ENCODE measurements around the gene CTR9. TPM values are rescaled to one million over a fixed set of nuclear protein-coding genes. Genes with fewer than 3 reads are reported as not detected.

CTR9 gene
- polyA plus RNA-seq, 1 of the 3 experiments (the other 2 are of a cell fraction): 10.1 TPM

DNA sequence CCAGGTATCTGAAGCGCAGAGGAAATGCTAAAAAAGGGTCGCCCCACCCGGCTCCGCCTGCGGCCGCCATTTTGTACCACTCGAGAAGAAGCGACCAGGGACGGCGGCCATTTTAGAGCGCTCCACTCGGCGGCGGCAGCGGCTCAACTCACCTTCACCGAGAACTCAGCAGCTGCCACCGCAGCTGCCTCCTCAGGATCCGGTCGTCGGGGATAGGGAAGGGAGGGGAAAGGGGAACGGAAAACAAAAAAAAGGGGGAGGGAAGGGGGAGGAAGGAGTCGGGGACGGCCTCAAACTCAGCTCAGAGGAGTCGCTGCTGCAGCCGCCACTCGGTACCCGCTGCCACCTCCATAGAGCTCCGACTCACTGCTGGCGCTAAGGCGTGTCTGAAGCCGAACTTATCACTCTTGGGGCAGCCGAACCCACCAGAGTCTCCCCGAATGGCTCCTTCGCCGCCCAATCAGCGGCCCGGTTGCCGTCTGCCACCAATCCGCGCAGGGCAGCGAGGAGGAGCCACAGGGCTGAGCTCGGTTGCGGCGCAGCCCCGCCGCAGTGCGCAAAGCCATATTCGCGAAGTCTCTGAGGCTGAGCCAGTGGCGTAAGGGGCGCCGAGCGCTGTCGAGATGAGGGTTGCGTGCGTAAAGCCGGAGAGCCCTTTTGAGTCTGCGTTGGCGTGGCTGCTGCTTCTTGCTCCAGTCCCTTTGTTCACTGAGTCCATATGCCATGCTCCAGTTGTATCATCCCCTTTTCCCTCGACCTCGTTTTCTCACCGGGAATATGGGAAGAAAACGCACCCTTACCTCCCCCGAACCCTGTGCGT lies 57.7 kb downstream of the CTR9 start, which contains the start of gene EIF4G2:
EIF4G2 (minus strand) TSS at position 374 of the 820 bp plus-strand sequence.
- Histone ChIP-seq H3K9ac (peak within 1 kb of the TSS; percentile 100), H3K36me3 (replicated peaks in 1 of 2; ENCODE audit: control insufficient read depth in 1 of 2, insufficient read depth in 2 of 2, low read length in 1 of 2) (peaks cover 33 to 39% of the 10 kb centered on the region in 2 experiments), H2AFZ (ENCODE audit: low read depth) (peak within 1 kb of the TSS; percentile 88), H3K4me1 (ENCODE audit: control insufficient read depth in 1 of 2, insufficient read depth in 2 of 2, low read depth in 1 of 2, low read length in 1 of 2) (peaks cover 17 to 27% of the 10 kb centered on the region in 2 experiments), H3F3A (replicated peaks; ENCODE audit: insufficient read depth) (peaks cover 28% of the 10 kb centered on the region), H3K27me3 (ENCODE audit: insufficient read depth) (no peaks in the 10 kb centered on the region), H3K79me2 (ENCODE audit: insufficient read depth) (peaks cover 56% of the 10 kb centered on the region), H3K9me3 (no peaks in the 10 kb centered on the region), H3K4me2 (peak within 1 kb of the TSS; percentile 95), H4K20me1 (ENCODE audit: insufficient read depth) (peaks cover 41% of the 10 kb centered on the region), H3K9me2 (no peaks in the 10 kb centered on the region), H3K4me3 (ENCODE audit: low read depth in 2 of 2, low read length in 1 of 2) (peak within 1 kb of the TSS; percentile 75 to 93), H3K27ac (ENCODE audit: low read depth in 2 of 2, low read length in 1 of 2) (peak within 1 kb of the TSS; percentile 95 to 98)
- peak; percentile 97 for DNase-seq
- TF ChIP-seq NFIC (IDR thresholded peaks at IDR 0.05; ENCODE audit: borderline replicate concordance) (no peak), CHD2 (IDR thresholded peaks at IDR 0.05; ENCODE audit: low read length, partially characterized antibody) (peak; percentile 49), TEAD4 (IDR thresholded peaks at IDR 0.05; ENCODE audit: borderline replicate concordance, insufficient read depth) (peak; percentile 99), RFX5 (IDR thresholded peaks at IDR 0.05; ENCODE audit: low read length) (peak; percentile 70; the same call in 1 of the 2 replicates), CTCF (IDR thresholded peaks at IDR 0.05) (no peak), IRF3 (IDR thresholded peaks at IDR 0.05; ENCODE audit: low read depth, low read length) (peak; percentile 34; the same call in 1 of the 2 replicates), USF2 (IDR thresholded peaks at IDR 0.05; ENCODE audit: borderline replicate concordance, low read depth, low read length) (no peak; the same call in 1 of the 2 replicates), FOXM1 (IDR thresholded peaks at IDR 0.05; ENCODE audit: low read depth) (no peak), YY1 (IDR thresholded peaks at IDR 0.05; ENCODE audit: low read depth) (peak; percentile 99), POLR2AphosphoS5 (IDR thresholded peaks at IDR 0.05; ENCODE audit: low read depth, low read length) (peak; percentile 100), NRF1 (IDR thresholded peaks at IDR 0.05; ENCODE audit: low read depth, low read length) (peak; percentile 60), TAF1 (IDR thresholded peaks at IDR 0.05; ENCODE audit: borderline replicate concordance, low read depth, low read length) (peak; percentile 88), FOXJ3 (CRISPR knock-in tag; IDR thresholded peaks at IDR 0.05) (no peak), RCOR1 (IDR thresholded peaks at IDR 0.05; ENCODE audit: low read length) (peak; percentile 52), SMC3 (IDR thresholded peaks at IDR 0.05; ENCODE audit: low read depth, low read length) (no peak), ELF1 (IDR thresholded peaks at IDR 0.05) (0 out of 2 replicates have a peak, but pooled peaks have one; percentile 16), MXI1 (IDR thresholded peaks at IDR 0.05; ENCODE audit: low read depth, low read length) (peak; percentile 65)
- TF ChIP-seq, protein P1, sequence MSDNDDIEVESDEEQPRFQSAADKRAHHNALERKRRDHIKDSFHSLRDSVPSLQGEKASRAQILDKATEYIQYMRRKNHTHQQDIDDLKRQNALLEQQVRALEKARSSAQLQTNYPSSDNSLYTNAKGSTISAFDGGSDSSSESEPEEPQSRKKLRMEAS (IDR thresholded peaks at IDR 0.05; ENCODE audit: low read depth): peak; percentile 56; the same call in 1 of the 2 replicates
- TF ChIP-seq, protein P2, sequence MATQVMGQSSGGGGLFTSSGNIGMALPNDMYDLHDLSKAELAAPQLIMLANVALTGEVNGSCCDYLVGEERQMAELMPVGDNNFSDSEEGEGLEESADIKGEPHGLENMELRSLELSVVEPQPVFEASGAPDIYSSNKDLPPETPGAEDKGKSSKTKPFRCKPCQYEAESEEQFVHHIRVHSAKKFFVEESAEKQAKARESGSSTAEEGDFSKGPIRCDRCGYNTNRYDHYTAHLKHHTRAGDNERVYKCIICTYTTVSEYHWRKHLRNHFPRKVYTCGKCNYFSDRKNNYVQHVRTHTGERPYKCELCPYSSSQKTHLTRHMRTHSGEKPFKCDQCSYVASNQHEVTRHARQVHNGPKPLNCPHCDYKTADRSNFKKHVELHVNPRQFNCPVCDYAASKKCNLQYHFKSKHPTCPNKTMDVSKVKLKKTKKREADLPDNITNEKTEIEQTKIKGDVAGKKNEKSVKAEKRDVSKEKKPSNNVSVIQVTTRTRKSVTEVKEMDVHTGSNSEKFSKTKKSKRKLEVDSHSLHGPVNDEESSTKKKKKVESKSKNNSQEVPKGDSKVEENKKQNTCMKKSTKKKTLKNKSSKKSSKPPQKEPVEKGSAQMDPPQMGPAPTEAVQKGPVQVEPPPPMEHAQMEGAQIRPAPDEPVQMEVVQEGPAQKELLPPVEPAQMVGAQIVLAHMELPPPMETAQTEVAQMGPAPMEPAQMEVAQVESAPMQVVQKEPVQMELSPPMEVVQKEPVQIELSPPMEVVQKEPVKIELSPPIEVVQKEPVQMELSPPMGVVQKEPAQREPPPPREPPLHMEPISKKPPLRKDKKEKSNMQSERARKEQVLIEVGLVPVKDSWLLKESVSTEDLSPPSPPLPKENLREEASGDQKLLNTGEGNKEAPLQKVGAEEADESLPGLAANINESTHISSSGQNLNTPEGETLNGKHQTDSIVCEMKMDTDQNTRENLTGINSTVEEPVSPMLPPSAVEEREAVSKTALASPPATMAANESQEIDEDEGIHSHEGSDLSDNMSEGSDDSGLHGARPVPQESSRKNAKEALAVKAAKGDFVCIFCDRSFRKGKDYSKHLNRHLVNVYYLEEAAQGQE (IDR thresholded peaks at IDR 0.05; ENCODE audit: low read depth, low read length): peak; percentile 29; the same call in 1 of the 2 replicates
- TF ChIP-seq, protein P3, sequence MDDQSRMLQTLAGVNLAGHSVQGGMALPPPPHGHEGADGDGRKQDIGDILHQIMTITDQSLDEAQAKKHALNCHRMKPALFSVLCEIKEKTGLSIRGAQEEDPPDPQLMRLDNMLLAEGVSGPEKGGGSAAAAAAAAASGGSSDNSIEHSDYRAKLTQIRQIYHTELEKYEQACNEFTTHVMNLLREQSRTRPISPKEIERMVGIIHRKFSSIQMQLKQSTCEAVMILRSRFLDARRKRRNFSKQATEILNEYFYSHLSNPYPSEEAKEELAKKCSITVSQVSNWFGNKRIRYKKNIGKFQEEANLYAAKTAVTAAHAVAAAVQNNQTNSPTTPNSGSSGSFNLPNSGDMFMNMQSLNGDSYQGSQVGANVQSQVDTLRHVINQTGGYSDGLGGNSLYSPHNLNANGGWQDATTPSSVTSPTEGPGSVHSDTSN (IDR thresholded peaks at IDR 0.05): peak; percentile 91
- under 1% methylated on average over 51 of the region's 65 CpGs for WGBS (ENCODE audit: low lambda C conversion rate)
- ChIA-PET POLR2A (interaction anchor here (0.6 to 3.1 kb wide), 39 partner anchors 9 to 1201 kb away, joined by 3 to 84 read pairs (median 4); partner anchors contain the start of genes CTR9 and ZBED5), CTCF (interaction anchor here (0.6 to 3.9 kb wide), 11 partner anchors 11 to 177 kb away, joined by 3 to 35 read pairs (median 4); no protein-coding TSS in a partner anchor)

All from SK-N-SH (cell line).